Liver (tissue), 9 donors: ENCODE measurements around the gene TMEM18. TPM values are rescaled to one million over a fixed set of nuclear protein-coding genes. Genes with fewer than 3 reads are reported as not detected.
A peak's percentile ranks its signal among the peaks of the same experiment; 100 is the strongest.

Experiments
- DNase-seq: peaks from one replicate; pipeline ENCODE4 v3.0.0-alpha.2; 2017; ENCODE audit warnings: low spot score
- H3K27ac ChIP-seq, 2 donors: one replicate each; pipeline ENCODE4 v1.7.0; 2013; ENCODE audit warnings: inconsistent platforms in 2 of 2, low read length in 2 of 2, control low read depth in 1 of 2, low read depth in 1 of 2, mild to moderate bottlenecking in 1 of 2
- H3K27me3 ChIP-seq, 4 donors: one replicate each; pipeline versions ENCODE4 v1.6.1 to v1.7.0; 2013; ENCODE audit warnings: low read length in 3 of 4, inconsistent platforms in 1 of 4, mild to moderate bottlenecking in 1 of 4, moderate library complexity in 1 of 4; ENCODE audit not compliant: control insufficient read depth in 4 of 4, insufficient read depth in 4 of 4
- H3K36me3 ChIP-seq, 4 donors: one replicate each; pipeline versions ENCODE4 v1.6.1 to v1.7.0; 2013; ENCODE audit warnings: low read length in 3 of 4, mild to moderate bottlenecking in 3 of 4, low read depth in 1 of 4, moderate library complexity in 1 of 4; ENCODE audit not compliant: control insufficient read depth in 4 of 4, insufficient read depth in 3 of 4
- H3K4me1 ChIP-seq, 4 donors: one replicate each; pipeline versions ENCODE4 v1.6.1 to v1.7.0; 2013; ENCODE audit warnings: low read length in 3 of 4, mild to moderate bottlenecking in 3 of 4, moderate library complexity in 1 of 4; ENCODE audit not compliant: control insufficient read depth in 4 of 4, insufficient read depth in 4 of 4
- H3K4me3 ChIP-seq, 3 donors: one replicate each; pipeline versions ENCODE4 v1.6.1 to v1.7.0; 2013; ENCODE audit warnings: low read length in 3 of 3, control low read depth in 1 of 3, low read depth in 1 of 3, mild to moderate bottlenecking in 1 of 3
- H3K9ac ChIP-seq, 2 donors: one replicate each; pipeline ENCODE4 v1.7.0; 2013; ENCODE audit warnings: low read length in 2 of 2, mild to moderate bottlenecking in 2 of 2, moderate library complexity in 2 of 2, control low read depth in 1 of 2, low read depth in 1 of 2
- H3K9me3 ChIP-seq, 4 donors: one replicate each; pipeline versions ENCODE4 v1.6.1 to v1.7.0; 2013; ENCODE audit warnings: low read length in 3 of 4; ENCODE audit not compliant: control insufficient read depth in 4 of 4
- EGR1 ChIP-seq, 2 donors: IDR thresholded peaks; 2 replicates each; pipeline ENCODE4 v1.6.1; 2016 to 2018; ENCODE audit warnings: antibody characterized with exemption in 2 of 2, low read depth in 2 of 2
- FOXA1 ChIP-seq: IDR thresholded peaks from 2 replicates; pipeline ENCODE4 v1.6.1; 2016; ENCODE audit warnings: antibody characterized with exemption
- FOXA2 ChIP-seq: IDR thresholded peaks from 2 replicates; pipeline ENCODE4 v1.6.1; 2016; ENCODE audit warnings: antibody characterized with exemption
- GABPA ChIP-seq, 2 donors: IDR thresholded peaks in 1 of 2; conservative IDR thresholded peaks in 1 of 2; 2 replicates each; pipeline ENCODE4 v1.6.1; 2016; ENCODE audit warnings: antibody characterized with exemption in 2 of 2, mild to moderate bottlenecking in 1 of 2, moderate library complexity in 1 of 2
- HNF4G ChIP-seq: IDR thresholded peaks from 2 replicates; pipeline ENCODE4 v1.6.1; 2016; ENCODE audit warnings: antibody characterized with exemption
- RXRA ChIP-seq, 2 donors: IDR thresholded peaks; 2 replicates each; pipeline ENCODE4 v1.6.1; 2017 to 2018; ENCODE audit warnings: antibody characterized with exemption in 2 of 2, mild to moderate bottlenecking in 1 of 2
- SP1 ChIP-seq: IDR thresholded peaks from 2 replicates; pipeline ENCODE4 v1.6.1; 2018; ENCODE audit warnings: antibody characterized with exemption, mild to moderate bottlenecking
- TAF1 ChIP-seq: conservative IDR thresholded peaks from 2 replicates; pipeline ENCODE4 v1.6.1; 2016; ENCODE audit warnings: antibody characterized with exemption, mild to moderate bottlenecking
- YY1 ChIP-seq: IDR thresholded peaks from 2 replicates; pipeline ENCODE4 v1.6.1; 2016; ENCODE audit warnings: antibody characterized with exemption, mild to moderate bottlenecking
- ZBTB33 ChIP-seq: IDR thresholded peaks from 2 replicates; pipeline ENCODE4 v1.6.1; 2016; ENCODE audit warnings: antibody characterized with exemption
- WGBS: extraction: QIAGEN DNeasy Blood & Tissue Kit; methylation state at CpG from one replicate; pipeline ENCODE4 v1.1.7; 2013; 5-methylcytosine and 5-hydroxymethylcytosine counted together
- polyA plus RNA-seq, 2 donors: library from polyadenylated mRNA; stranded (reverse) in 1 of 2; unstranded in 1 of 2; fragments of 200-250 nt in 1 of 2; fragments of >200 nt in 1 of 2; fragmentation: Nextera tagmentation in 1 of 2; extraction: Ambion mirVana in 1 of 2; gene quantifications; one replicate each; pipeline versions ENCODE4 v1.2.1 to v1.2.3, GENCODE V29; 2013 to 2015
- total RNA-seq, 2 donors: library from RNA; depleted of rRNA; stranded (reverse); fragments of >200 nt; gene quantifications; one replicate each; pipeline ENCODE4 v1.2.3, GENCODE V29; 2014
- TF ChIP-seq, protein P1 (sequence below): IDR thresholded peaks from 2 replicates; pipeline ENCODE4 v1.6.1; 2016; ENCODE audit warnings: antibody characterized with exemption
- donor health status: healthy.
- donor health status: healthy.
- donor health status: healthy.
- donor health status: healthy.
- donor health status: healthy.

TMEM18 gene
- total and polyA plus RNA-seq, 4 donors: 8.4 to 29.3 (median 10.9) TPM

DNA sequence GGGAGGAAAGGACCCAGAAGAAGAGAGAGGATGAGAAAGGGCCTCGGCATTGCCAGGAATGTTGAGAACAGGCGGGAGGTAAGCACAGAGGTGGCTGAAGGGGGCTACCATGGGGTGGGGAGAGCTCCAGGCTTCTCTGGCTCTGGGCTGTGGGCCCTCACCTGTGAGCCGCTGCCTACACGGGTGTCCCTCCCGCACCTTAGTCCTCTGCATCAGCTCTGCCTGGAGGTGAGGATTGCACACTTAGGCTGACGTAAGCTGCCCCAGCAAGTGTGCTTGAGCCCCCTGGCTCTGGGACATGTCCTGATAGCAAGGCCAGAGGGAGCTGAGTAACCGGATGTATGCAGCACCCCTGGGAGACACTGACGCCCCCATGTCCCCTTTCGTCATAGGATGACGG is 33.9 kb downstream of the TMEM18 start:
- H3K27ac ChIP-seq: no peak overlapping the region
- no peak overlapping the region for H3K4me3 ChIP-seq
- H3K4me1 ChIP-seq: no peaks in the 10 kb centered on the region
- TF ChIP-seq GABPA (IDR thresholded peaks at IDR 0.05 in 1 of 2, conservative IDR thresholded peaks at IDR 0.05 in 1 of 2) (no peak), EGR1 (IDR thresholded peaks at IDR 0.05; ENCODE audit: low read depth in 2 of 2) (no peak)
- H3K9me3 ChIP-seq: no peaks in the 10 kb centered on the region
- 87% methylated on average over 10 of the region's 10 CpGs for WGBS
- peaks cover 0 to 2% (median 0%) of the 10 kb centered on the region in 4 donors for H3K27me3 ChIP-seq
- no peak for DNase-seq
- no peak overlapping the region for H3K9ac ChIP-seq
- H3K36me3 ChIP-seq: no peaks in the 10 kb centered on the region

DNA sequence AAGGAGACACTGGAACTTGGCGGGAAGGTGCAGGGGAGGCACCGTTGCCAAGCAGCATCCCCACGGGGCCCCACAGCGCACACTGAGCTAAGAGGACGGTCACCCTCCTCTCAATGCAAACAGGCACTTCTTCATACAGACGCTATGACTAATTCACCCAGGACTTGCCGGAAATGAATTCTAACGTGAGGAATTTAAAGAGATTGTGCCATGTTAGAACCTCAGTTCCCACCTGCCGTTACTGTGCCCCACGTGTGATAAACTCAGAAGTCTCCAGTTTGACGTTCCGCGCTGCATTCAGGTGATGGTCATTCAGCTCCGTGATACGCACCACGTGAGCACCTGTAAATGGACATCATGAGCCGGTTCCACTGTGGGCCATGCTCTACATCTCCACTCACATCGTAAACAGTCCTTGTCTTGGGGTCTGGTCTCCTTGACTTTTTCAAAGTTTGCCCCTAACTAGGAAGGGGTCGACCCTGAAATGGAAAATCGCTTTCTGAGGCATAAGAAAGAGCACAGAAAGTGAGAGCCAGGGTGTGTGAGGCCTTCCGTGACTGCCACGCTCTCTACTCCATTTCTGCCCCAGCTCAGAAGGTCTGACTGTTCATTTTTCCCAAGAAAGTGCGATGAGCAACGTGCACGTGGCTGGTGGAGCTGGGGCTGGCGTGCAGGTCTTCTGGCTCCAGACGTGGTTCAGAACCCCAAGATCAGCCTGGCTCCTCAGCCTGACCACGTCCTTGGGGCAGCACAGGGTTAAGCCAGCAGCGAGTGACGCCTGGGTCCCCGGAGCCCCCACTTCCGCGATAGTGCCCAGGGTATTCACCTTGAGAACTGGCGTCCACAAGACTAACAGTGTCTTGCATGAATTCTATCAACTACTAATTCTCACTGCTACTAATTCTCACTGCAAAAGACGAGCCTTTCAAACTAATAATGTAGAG is 35.1 kb downstream of the TMEM18 start:
- peaks cover 0 to 2% (median 0%) of the 10 kb centered on the region in 4 donors for H3K27me3 ChIP-seq
- TF ChIP-seq YY1 (no peak), RXRA (IDR thresholded peaks at IDR 0.05) (no peak), FOXA1 (no peak), FOXA2 (no peak)
- no peaks in the 10 kb centered on the region for H3K4me1 ChIP-seq
- no peak overlapping the region for H3K27ac ChIP-seq
- DNase-seq: peak; percentile 19
- no peaks in the 10 kb centered on the region for H3K36me3 ChIP-seq
- no peaks in the 10 kb centered on the region for H3K9me3 ChIP-seq
- WGBS: 79% methylated on average over 35 of the region's 35 CpGs
- H3K9ac ChIP-seq: no peak overlapping the region
- no peak overlapping the region for H3K4me3 ChIP-seq

DNA sequence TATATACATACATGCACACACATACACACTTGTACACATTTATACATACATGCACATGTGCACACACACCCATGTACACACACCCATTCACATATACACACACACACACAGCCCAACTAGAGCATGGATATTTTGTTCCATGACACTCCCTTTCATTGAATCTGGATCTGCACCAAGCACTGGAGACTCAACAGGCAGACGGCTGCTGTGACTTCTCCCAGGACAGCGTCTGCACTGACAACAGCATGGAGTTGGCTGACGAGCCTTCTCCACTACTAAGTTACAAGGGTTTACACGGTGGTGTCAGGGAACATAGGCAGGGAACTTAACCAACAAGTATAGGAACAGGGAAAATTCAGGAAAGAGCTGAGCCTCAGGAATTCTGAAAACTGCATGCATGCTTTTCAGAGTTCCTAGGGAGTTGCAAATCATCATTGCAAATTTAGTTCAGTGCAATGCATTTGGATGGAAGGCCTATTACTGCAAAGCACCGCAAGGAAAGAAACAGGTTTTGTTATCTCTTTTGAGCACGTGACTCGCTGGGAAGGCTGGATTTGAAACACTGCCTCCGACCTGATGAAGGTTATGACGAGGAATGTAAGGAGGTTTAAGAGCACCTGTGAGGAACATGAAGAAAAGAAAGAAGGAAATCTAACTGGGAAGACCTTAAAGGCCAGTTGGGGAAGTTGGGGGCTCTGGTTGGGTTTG is 35.9 kb downstream of the TMEM18 start:
- DNase-seq: peak; percentile 12
- H3K9ac ChIP-seq: no peak overlapping the region
- no peak overlapping the region for H3K27ac ChIP-seq
- TF ChIP-seq HNF4G (no peak), RXRA (IDR thresholded peaks at IDR 0.05) (no peak), YY1 (no peak), EGR1 (IDR thresholded peaks at IDR 0.05; ENCODE audit: low read depth in 2 of 2) (no peak), ZBTB33 (no peak), TAF1 (no peak), SP1 (no peak)
- TF ChIP-seq, protein P1, sequence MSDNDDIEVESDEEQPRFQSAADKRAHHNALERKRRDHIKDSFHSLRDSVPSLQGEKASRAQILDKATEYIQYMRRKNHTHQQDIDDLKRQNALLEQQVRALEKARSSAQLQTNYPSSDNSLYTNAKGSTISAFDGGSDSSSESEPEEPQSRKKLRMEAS: no peak
- no peak overlapping the region for H3K4me3 ChIP-seq
- peaks cover 2 to 6% (median 4%) of the 10 kb centered on the region in 4 donors for H3K4me1 ChIP-seq
- 63% methylated on average over 9 of the region's 9 CpGs for WGBS
- H3K36me3 ChIP-seq: no peaks in the 10 kb centered on the region
- no peaks in the 10 kb centered on the region for H3K9me3 ChIP-seq
- peaks cover 0 to 4% (median 1%) of the 10 kb centered on the region in 4 donors for H3K27me3 ChIP-seq
